HT-29 (cell line): ENCODE data around the gene STK4. TPM values are rescaled to one million over a fixed set of nuclear protein-coding genes. Genes with fewer than 3 reads are reported as not detected.

Experiments
- DNase-seq: peaks from one replicate; pipeline ENCODE4 v3.0.0-alpha.2; 2015; ENCODE audit warnings: low spot score
- total RNA-seq: library from RNA; depleted of rRNA; stranded (reverse); fragments of >200 nt; shearing (Covaris generic); gene quantifications from 2 replicates; pipeline ENCODE4 v1.2.3, GENCODE V29; 2014

Gene STK4
- total RNA-seq, 1 experiment from 2014 or later, result 27.1 TPM

DNA sequence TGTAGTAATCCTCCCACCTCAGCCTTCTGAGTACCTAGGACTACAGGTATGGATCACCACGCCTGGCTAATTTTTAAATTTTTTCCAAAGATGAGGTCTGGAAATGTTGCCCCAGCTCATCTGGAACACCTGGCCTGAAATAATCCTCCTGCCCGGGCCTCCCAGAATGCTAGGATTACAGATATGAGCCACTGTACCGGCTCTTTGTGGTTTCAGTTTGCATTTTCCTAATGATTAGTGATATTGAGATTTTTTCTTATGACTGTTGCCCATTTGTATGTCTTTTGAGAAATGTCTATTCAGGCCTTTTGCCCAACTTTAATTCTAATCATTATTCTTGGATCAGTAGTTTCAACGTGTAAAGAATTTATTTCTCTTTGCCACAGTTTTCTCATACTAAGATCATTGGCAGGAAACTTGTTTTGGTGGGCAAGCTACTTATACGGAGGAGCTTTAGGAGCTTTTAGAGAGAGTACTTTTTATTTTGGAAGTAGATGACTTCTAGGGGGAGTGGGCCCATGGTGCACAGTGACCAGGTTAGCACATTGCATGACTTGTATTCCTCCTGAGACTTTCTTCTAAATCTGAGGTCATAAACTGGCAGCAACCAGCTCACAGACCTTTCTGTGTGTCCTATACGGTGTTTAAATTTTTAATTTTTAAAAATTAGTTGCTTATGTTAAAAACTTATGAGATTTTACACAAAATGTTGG lies 62.3 kb downstream of the STK4 start:
- no peak for DNase-seq

DNA sequence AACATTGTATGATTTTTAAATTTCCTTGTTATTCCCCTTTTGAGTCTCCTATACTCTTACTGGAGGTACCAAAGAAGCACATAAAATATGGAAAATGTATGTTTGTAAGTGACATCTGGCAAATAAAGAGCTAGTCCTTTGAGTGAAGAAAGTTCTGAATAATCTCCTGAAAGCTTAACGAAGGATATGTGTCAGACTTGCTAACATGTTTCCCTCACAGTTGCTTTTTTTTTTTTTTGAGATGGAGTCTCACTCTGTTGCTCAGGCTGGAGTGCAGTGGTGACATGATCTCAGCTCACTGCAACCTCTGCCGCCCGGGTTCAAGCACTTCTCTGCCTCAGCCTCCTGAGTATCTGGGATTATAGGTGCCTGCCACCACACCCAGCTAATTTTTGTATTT lies 63.6 kb downstream of the STK4 start:
- no peak for DNase-seq

GRCh38 chr20:45032276-45032675 lies 66.0 kb downstream of the STK4 start:
- no peak for DNase-seq

DNA sequence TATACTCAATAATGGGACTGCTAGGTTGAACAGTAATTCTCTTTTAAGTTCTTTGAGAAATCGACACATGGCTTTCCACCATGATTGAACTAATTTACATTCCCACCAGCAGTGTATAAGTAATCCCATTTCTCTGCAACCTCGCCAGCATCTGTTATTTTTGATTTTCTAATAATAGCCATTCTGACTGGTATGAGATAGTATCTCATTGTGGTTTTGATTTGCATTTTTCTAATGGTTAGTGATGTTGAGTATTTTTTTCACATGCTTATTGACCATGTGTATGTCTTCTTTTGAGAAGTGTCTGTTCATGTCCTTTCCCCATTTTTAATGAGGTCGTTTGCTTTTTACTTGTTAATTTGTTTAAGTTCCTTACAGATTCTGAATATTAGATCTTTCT lies 66.5 kb downstream of the STK4 start:
- DNase-seq, result no peak

- no peak for DNase-seq
These were observed 68.1 kb downstream of the STK4 start for GRCh38 chr20:45034436-45034835.

- no peak for DNase-seq
These were observed 69.9 kb downstream of the STK4 start for GRCh38 chr20:45036044-45036755.

GRCh38 chr20:45037050-45037449 lies 70.7 kb downstream of the STK4 start:
- no peak for DNase-seq

GRCh38 chr20:45037635-45038034 lies 71.3 kb downstream of the STK4 start:
- no peak for DNase-seq

DNA sequence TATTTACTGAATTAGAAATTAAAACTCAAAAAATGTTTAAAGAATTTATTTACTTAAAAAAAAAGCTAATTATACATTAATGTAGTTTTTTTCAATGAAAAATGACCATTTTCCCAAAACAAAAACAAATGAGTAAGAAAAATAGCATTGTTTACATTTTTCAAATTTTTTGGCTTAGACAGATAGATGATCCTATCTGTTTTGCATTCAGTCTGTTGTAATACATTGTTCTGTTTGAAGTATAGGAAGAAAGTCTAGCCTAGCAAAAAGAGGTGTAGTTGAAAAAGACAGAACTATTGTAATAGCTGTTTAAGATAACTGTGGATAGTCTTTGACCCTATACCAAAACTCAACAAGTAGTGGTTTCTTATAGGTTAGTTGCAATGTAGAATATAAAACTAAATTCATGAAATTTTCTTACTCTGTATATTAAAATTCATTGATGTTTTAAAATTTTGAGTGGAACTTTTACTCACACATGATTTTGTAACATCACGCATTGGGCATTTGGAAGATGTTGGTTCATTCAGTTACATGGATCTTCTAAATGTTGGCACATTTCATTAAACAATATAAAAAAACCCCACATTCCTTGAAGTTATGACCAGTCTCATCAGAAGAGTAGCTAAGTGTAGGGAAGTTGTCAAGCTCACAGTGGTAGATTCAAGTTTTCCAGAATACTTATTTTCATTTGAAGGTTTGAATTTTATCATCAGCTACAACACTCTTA lies 72.6 kb downstream of the STK4 start:
- no peak for DNase-seq

GRCh38 chr20:45039475-45039820 lies 73.1 kb downstream of the STK4 start:
- no peak for DNase-seq

DNA sequence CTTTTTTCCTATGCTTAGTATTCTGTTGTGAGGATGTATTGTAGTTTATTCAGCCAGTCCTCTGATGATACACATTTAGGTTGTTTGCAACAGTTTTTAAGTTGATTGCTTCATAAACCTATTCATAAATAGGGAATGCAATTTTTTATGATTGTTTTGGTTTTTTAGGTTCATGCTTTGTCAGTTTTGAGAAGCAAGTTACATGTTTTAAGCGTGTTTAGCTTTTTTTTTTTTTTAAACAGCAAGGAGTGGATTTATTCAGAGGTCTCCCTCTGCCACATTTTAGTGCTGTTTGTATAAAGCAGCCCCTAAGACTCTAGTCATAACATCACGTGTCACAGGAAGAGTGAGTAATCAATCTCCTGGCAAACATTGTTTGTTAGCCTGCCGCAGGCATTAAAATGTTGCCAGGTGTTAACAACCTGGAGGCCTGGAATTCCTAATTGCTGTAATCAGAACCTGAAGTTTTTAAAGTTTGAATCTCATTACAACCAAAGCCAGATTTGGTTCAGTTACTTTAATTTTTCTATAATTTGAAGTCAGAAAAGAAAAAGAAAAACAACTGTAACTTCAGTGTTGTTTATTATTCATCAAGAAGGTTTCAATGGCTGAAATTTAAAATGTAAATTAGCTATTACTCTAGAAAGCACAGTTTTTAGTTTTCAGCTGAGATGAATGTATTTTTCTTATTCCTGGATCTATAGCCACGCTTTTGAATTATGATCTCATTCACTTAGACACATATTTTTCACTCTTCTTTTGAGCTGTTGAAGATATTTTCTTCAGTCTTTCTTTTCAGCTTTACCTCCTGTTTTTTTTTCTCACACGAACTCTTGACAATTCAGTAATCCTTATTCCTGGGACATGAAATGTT lies 75.4 kb downstream of the STK4 start:
- peak; percentile 59 for DNase-seq

DNA sequence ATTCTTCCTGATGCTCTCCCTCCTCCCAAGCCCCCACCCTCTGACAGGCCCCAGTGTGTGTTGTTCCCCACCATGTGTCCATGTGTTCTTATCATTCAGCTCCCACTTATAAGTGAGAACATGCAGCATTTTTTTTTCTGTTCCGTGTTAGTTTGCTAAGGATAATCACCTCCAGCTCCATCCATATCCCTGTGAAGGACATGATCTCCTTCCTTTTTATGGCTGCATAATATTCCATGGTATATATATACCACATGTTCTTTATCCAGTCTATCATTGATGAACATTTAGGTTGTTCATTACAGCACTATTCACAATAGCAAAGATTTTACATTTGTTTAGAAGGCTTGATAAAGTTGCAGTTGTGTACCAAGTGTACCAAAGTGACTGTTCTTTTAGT lies 76.7 kb downstream of the STK4 start:
- DNase-seq, result no peak

DNA sequence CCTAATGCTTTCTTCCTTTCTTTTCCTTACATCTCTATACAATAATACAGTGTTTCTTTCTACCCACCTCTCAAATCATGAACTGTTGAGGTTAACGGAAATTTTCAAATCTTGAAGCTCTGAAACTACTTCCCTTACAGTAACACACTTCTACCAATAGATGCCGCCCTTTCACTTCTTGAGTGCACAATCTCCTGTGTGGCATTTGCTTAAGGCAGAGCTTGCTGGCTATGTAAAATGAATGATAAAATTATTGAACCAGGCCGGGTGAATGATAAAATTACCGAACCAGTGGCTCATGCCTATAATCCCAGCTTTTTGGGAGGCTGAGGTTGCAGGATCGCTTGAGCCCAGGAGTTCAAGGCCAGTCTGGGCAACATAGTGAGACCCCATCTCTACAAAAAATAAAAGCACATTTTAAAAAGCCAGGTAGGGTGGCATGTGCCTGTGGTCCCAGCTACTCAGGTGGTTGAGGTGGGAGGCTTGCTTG lies 77.8 kb downstream of the STK4 start:
- peak; percentile 87 for DNase-seq

- DNase-seq, result no peak
These were observed 78.3 kb downstream of the STK4 start for GRCh38 chr20:45044601-45045000.

DNA sequence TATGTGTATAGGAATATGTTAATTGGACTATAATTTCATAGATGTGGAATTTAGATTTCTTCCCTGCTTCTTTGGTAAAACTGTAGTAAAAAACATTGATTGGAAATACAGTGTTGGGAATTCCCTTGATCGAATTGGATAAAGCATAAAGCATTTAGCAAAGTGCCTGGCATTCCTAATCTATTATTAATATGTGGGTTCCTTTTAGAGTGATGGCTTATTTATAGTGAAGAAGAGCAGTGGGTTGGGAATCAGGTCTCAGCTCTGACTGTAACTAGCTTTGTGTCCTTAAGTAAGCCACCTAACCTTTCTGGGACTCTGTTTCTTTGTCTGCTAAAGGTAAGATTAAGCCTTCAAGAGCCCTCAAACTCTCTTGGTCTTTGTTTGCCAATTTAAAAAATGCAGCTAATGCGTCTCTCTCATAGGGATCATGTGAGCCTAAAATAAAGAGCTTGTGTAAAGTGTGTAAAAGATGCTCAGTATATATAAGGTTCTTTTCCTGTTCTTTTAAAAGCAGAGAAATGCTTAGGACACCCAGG lies 81.3 kb downstream of the STK4 start:
- no peak for DNase-seq

DNA sequence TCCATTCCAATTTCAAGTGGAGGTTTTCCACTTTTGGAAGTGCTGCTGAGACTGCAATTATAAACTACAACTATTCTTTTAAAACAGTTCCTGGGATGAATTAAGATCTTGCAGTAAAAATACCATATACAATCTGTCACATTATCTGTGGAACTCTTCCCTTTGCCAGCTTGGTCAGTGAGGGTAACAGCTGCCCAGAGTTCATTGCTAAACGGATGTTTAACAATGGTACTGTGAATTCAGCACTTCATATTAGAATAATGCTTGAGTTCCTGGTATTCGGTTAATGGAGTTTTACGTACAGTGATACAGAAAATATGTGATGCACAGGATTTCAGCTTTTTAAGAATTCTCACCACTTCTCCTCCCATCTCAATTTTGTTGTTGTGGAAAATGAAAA lies 83.1 kb downstream of the STK4 start:
- no peak for DNase-seq

GRCh38 chr20:45049904-45050471 lies 83.7 kb downstream of the STK4 start:
- DNase-seq, result no peak

GRCh38 chr20:45051204-45052060 lies 85.1 kb downstream of the STK4 start:
- no peak for DNase-seq

- DNase-seq, result no peak
These were observed 86.6 kb downstream of the STK4 start for GRCh38 chr20:45052698-45053429.
